ENCODE data around the gene BAIAP2.

Gene BAIAP2

DNA sequence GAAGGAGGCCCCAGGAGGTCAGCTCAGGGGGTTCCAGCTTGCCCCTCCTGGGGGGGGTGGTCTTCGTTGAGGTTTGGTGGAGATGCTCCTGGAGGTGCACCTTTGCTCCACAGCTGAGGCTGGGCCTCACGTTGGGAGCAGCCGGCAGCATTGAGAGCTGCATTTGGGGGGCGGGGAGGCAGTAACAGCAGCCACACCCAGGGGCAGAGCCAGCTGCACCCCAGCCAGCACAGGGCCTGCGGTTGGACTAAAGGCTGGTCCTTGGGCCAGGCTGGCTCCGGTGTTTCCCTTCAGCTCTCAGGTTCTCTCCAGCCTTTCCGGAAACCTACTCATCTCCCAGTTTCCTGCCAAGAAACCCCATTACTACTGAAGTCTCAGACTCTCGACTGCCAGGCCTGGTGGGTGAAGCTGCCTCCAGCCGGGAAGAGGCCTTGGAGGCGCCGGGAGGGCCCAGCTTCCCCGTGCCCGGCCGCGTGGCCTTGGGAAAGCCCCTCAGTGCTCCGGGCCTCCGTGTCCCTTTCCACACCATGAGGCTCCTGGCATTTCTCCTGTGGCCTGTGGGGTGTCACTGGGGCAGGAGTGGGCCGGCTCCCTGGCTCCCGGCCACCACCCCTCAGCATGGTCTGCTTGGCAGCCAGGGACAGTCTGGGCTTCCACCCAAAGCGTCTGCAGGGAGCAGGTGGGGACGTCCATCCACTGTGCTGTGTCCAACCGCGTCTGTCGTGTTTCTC is 14.0 kb upstream of the BAIAP2 start:
- TF ChIP-seq ZFX (IDR thresholded peaks at IDR 0.05) = no peak
- TF ChIP-seq, protein P1, sequence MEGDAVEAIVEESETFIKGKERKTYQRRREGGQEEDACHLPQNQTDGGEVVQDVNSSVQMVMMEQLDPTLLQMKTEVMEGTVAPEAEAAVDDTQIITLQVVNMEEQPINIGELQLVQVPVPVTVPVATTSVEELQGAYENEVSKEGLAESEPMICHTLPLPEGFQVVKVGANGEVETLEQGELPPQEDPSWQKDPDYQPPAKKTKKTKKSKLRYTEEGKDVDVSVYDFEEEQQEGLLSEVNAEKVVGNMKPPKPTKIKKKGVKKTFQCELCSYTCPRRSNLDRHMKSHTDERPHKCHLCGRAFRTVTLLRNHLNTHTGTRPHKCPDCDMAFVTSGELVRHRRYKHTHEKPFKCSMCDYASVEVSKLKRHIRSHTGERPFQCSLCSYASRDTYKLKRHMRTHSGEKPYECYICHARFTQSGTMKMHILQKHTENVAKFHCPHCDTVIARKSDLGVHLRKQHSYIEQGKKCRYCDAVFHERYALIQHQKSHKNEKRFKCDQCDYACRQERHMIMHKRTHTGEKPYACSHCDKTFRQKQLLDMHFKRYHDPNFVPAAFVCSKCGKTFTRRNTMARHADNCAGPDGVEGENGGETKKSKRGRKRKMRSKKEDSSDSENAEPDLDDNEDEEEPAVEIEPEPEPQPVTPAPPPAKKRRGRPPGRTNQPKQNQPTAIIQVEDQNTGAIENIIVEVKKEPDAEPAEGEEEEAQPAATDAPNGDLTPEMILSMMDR (conservative IDR thresholded peaks at IDR 0.05) = no peak
- H3K27ac ChIP-seq = no peak overlapping the region

DNA sequence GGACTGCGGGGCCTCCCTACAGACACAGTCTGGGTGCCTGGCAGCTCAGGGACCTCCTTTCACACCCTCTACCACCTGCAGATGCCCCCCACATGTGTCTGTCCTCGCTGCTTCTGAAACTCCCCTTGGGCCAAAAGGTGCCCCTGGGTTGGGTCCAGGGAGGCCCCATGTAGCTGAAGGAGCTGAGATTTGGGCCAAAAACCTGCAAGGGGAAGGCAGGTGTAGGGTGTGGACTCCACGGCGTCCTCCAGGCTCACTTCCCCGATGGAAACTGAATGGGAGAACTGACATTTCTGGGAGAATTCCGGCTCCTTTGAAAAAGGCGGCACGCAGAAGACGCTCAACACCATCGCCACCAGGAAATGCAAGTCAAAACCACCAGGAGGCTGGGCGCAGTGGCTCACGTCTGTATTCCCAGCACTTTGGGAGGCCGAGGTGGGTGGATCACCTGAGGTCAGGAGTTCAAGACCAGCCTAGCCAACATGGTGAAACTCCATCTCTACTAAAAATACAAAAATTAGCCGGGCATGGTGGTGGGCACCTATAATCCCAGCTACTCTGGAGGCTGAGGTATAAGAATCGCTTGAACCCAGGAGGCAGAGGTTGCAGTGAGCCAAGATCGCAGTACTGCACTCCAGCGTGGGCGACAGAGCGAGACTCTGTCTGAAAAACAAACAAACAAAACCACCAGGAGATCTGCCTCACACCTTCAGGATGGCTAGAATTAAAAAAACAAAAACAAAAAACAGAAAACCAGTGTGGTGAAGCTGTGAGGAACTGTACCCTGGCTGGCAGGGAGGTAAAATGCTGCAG is 13.2 kb upstream of the BAIAP2 start:
- H3K27ac ChIP-seq = no peak overlapping the region
- TF ChIP-seq, protein P1 (conservative IDR thresholded peaks at IDR 0.05) = no peak
- no peak for TF ChIP-seq ZFX (IDR thresholded peaks at IDR 0.05)

DNA sequence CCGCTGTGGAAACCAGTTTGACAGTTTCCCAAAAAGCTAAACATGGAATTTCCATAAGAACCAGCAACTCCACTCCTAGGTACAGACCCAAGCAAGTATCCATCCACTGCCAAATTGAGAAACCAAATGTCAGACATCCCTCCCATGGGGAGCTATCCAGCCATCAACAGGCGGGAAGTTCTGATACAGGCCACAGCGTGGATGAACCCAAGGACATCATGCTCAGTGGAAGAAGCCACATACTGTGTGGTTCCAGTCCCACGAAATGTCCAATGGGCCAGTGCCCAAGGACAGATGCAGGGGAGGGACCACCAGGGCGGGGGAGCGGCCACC is 12.6 kb upstream of the BAIAP2 start:
- H3K27ac ChIP-seq = no peak overlapping the region
- TF ChIP-seq ZFX (IDR thresholded peaks at IDR 0.05) = no peak
- TF ChIP-seq, protein P1 (conservative IDR thresholded peaks at IDR 0.05) = no peak

DNA sequence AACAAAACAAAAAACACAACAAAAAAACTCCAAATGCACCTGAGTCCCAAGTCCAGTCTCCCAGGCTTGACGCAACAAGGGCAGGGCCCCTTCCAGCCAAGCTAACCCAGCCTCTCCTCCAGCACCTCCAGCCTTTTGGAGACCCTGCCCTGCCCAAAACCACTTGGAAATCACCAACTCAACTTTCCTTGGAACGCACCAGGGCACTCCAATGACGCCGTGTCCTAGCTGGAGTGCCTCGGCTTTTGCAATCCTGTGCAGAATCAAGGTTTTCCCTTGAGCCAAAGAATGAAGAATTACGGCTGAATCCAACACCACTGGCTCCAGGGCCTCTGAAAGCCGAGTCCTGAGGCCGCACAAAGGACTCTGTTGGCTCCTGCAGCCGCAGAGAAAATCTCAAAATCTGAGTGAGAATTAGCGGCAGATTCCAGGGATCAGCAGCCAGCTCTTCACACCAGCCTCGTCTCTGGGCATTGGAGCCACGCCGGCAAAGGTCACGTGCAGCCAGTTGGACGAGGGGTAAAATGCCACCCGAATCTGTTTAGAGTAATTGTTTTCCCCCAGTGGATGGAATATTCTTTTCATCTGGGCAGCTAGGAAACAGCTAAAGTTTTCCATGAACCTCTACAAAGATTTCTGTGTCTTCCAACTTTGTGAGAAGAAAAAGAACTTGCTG is 9.7 kb upstream of the BAIAP2 start:
- no peak for TF ChIP-seq ZFX (IDR thresholded peaks at IDR 0.05)
- TF ChIP-seq, protein P1 (conservative IDR thresholded peaks at IDR 0.05) = no peak

DNA sequence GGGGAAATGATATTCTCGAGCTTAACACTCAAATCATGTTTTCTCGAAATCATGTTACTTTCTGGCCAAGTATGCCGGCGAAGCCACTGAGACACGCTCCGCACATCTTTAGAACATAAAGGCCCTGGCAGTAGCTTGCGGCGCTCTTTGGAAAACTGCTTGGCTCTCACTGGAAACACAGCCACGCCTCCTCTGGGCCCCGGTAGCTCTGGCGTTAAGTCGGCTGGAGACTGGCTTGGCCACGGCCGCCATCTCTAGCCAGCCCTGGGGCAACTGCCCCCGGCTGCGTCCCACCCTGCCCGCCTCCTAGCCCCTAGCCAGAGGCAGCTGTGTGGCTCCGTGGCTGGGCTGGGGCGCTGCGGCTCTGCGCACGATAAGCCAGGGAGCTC is 9.2 kb upstream of the BAIAP2 start:
- no peak overlapping the region for H3K27ac ChIP-seq
- TF ChIP-seq, protein P1 (conservative IDR thresholded peaks at IDR 0.05) = no peak
- TF ChIP-seq ZFX (IDR thresholded peaks at IDR 0.05) = no peak

More for the DNA sequence above, 9.7 kb upstream of the BAIAP2 start:
- no peak overlapping the region for H3K27ac ChIP-seq

DNA sequence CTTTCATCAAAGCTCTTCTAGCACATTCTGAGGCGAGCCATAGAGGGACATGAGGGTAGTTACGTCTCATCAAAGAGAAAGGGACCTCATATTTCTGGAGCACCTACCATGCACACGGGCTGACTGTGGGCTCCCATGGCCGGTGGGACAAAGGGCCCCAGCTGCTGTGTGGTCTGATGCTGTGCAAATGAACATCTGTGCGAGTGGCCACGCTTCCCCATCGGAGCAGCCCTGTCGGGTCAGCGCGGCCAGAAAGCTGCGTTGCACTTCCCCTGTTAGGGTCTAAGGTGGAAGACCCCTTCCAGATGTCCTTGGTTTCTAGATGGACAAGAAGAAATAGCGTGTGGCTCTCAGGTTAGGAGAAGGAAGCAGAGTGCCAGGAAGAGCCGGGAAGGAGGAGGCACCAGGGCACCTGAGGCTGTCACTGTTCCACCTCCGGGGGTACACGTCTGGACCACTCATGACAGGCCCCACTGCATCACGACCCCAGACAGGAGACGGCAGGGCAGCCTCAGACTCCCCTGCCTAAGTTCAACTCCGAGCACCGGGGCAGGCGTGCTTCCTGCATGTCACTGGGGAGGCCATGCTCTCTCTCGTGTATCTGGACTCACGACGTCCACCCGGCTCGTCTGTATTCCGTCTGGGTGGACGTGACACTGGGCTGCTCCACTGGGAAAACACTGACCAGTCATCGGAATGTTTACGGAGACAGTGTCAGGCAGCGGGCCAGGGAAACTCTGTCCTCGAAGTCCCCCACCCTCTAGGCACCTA is 8.5 kb upstream of the BAIAP2 start:
- TF ChIP-seq ZFX (IDR thresholded peaks at IDR 0.05) = no peak
- TF ChIP-seq, protein P1 (conservative IDR thresholded peaks at IDR 0.05) = no peak
- no peak overlapping the region for H3K27ac ChIP-seq

Measured in C4-2B (cell line).